ENCODE measurements around the gene RHEB. TPM values are rescaled to one million over a fixed set of nuclear protein-coding genes. Genes with fewer than 3 reads are reported as not detected.
A peak's percentile ranks its signal among the peaks of the same experiment; 100 is the strongest.

Gene RHEB
- total and polyA plus RNA-seq, 2 experiments from 2014 or later = 101 to 239 TPM

DNA sequence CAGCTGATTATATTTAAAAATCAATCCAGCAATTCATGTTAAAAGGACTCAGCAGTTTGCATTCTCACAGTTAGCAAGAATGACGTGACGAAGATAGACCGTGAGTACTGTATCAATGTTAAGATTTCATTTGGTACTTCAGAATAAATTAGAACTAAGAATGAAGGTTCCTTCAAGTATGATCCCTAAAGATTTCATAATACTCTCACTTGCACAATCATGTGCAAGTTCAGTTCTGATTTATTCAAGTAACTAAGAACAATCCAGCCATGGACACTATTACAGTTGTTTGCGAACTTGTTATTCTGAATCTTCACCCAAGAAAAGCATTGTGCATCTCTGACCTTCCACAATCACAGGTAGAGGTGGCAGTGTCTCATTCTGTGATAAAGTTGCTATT is 7.7 kb downstream of the RHEB start (continued):
- TF ChIP-seq, protein P1, sequence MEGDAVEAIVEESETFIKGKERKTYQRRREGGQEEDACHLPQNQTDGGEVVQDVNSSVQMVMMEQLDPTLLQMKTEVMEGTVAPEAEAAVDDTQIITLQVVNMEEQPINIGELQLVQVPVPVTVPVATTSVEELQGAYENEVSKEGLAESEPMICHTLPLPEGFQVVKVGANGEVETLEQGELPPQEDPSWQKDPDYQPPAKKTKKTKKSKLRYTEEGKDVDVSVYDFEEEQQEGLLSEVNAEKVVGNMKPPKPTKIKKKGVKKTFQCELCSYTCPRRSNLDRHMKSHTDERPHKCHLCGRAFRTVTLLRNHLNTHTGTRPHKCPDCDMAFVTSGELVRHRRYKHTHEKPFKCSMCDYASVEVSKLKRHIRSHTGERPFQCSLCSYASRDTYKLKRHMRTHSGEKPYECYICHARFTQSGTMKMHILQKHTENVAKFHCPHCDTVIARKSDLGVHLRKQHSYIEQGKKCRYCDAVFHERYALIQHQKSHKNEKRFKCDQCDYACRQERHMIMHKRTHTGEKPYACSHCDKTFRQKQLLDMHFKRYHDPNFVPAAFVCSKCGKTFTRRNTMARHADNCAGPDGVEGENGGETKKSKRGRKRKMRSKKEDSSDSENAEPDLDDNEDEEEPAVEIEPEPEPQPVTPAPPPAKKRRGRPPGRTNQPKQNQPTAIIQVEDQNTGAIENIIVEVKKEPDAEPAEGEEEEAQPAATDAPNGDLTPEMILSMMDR (conservative IDR thresholded peaks at IDR 0.05; ENCODE audit: low read depth in 2 of 2) = no peak
- TF ChIP-seq POLR2AphosphoS5 (IDR thresholded peaks at IDR 0.05; ENCODE audit: low read depth) = no peak
- TF ChIP-seq EZH2phosphoT487 (IDR thresholded peaks at IDR 0.05; ENCODE audit: unreplicated experiment) = no peak
- no peak for TF ChIP-seq JUNB (IDR thresholded peaks at IDR 0.05; ENCODE audit: unreplicated experiment)
- TF ChIP-seq, protein P2, sequence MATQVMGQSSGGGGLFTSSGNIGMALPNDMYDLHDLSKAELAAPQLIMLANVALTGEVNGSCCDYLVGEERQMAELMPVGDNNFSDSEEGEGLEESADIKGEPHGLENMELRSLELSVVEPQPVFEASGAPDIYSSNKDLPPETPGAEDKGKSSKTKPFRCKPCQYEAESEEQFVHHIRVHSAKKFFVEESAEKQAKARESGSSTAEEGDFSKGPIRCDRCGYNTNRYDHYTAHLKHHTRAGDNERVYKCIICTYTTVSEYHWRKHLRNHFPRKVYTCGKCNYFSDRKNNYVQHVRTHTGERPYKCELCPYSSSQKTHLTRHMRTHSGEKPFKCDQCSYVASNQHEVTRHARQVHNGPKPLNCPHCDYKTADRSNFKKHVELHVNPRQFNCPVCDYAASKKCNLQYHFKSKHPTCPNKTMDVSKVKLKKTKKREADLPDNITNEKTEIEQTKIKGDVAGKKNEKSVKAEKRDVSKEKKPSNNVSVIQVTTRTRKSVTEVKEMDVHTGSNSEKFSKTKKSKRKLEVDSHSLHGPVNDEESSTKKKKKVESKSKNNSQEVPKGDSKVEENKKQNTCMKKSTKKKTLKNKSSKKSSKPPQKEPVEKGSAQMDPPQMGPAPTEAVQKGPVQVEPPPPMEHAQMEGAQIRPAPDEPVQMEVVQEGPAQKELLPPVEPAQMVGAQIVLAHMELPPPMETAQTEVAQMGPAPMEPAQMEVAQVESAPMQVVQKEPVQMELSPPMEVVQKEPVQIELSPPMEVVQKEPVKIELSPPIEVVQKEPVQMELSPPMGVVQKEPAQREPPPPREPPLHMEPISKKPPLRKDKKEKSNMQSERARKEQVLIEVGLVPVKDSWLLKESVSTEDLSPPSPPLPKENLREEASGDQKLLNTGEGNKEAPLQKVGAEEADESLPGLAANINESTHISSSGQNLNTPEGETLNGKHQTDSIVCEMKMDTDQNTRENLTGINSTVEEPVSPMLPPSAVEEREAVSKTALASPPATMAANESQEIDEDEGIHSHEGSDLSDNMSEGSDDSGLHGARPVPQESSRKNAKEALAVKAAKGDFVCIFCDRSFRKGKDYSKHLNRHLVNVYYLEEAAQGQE (IDR thresholded peaks at IDR 0.05; ENCODE audit: unreplicated experiment) = no peak

DNA sequence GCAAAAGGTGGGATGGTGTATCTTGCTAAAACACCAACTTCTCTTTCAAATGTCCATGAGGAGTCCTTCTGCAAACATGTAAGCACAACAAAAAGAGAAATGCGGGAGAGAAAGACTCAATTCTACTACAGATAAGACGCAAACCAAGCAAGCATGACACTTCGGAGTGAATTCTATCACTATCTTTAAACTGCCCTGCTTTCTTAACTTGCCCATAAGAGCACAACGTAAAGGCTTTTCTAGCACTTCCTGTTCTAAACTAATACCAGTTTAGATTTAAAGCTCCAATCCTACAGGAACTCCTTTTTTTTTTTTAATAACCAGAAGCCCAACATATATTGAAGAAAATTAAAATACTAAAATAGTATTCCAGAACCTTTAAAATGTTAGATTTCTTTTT is 8.4 kb downstream of the RHEB start:
- H3K4me1 Mint-ChIP-seq = peaks cover 74% of the 10 kb centered on the region
- Histone ChIP-seq H3K36me3 (ENCODE audit: insufficient read depth) (no peaks in the 10 kb centered on the region), H3K4me2 (0 out of 2 replicates have a peak overlapping the region, but pooled peaks have one; percentile 19), H3K9me2 (ENCODE audit: insufficient read depth) (no peaks in the 10 kb centered on the region), H3K79me2 (replicated peaks; ENCODE audit: insufficient read depth) (peaks cover 100% of the 10 kb centered on the region), H3K4me1 (ENCODE audit: insufficient read depth) (peaks cover 75% of the 10 kb centered on the region), H2AFZ (no peak overlapping the region), H3K27me3 (ENCODE audit: insufficient read depth) (no peaks in the 10 kb centered on the region), H3K4me3 (no peak overlapping the region), H3F3A (replicated peaks; ENCODE audit: low read depth) (no peaks in the 10 kb centered on the region), H4K20me1 (replicated peaks; ENCODE audit: insufficient read depth) (peaks cover 98% of the 10 kb centered on the region), H3K27ac (ENCODE audit: low read depth) (no peak overlapping the region)
- H3K27me3 Mint-ChIP-seq (ENCODE audit: insufficient read depth, low read depth, poor library complexity) = peaks cover 4% of the 10 kb centered on the region
- DNase-seq (ENCODE audit: low spot score) = no peak
- no peaks in the 10 kb centered on the region for H3K9me3 Mint-ChIP-seq
- no peak for ATAC-seq
- no peaks in the 10 kb centered on the region for H3K36me3 Mint-ChIP-seq (ENCODE audit: low read depth)
- H3K27ac Mint-ChIP-seq = no peak overlapping the region
- H3K4me3 Mint-ChIP-seq = no peak overlapping the region
- TF ChIP-seq JUNB (IDR thresholded peaks at IDR 0.05; ENCODE audit: unreplicated experiment) (no peak), STAT1 (IDR thresholded peaks at IDR 0.05; ENCODE audit: unreplicated experiment) (no peak), ZNF114 (CRISPR knock-in tag; IDR thresholded peaks at IDR 0.05) (no peak), CREB1 (CRISPR knock-in tag; IDR thresholded peaks at IDR 0.05; ENCODE audit: low read depth) (no peak)
- TF ChIP-seq, protein P3, sequence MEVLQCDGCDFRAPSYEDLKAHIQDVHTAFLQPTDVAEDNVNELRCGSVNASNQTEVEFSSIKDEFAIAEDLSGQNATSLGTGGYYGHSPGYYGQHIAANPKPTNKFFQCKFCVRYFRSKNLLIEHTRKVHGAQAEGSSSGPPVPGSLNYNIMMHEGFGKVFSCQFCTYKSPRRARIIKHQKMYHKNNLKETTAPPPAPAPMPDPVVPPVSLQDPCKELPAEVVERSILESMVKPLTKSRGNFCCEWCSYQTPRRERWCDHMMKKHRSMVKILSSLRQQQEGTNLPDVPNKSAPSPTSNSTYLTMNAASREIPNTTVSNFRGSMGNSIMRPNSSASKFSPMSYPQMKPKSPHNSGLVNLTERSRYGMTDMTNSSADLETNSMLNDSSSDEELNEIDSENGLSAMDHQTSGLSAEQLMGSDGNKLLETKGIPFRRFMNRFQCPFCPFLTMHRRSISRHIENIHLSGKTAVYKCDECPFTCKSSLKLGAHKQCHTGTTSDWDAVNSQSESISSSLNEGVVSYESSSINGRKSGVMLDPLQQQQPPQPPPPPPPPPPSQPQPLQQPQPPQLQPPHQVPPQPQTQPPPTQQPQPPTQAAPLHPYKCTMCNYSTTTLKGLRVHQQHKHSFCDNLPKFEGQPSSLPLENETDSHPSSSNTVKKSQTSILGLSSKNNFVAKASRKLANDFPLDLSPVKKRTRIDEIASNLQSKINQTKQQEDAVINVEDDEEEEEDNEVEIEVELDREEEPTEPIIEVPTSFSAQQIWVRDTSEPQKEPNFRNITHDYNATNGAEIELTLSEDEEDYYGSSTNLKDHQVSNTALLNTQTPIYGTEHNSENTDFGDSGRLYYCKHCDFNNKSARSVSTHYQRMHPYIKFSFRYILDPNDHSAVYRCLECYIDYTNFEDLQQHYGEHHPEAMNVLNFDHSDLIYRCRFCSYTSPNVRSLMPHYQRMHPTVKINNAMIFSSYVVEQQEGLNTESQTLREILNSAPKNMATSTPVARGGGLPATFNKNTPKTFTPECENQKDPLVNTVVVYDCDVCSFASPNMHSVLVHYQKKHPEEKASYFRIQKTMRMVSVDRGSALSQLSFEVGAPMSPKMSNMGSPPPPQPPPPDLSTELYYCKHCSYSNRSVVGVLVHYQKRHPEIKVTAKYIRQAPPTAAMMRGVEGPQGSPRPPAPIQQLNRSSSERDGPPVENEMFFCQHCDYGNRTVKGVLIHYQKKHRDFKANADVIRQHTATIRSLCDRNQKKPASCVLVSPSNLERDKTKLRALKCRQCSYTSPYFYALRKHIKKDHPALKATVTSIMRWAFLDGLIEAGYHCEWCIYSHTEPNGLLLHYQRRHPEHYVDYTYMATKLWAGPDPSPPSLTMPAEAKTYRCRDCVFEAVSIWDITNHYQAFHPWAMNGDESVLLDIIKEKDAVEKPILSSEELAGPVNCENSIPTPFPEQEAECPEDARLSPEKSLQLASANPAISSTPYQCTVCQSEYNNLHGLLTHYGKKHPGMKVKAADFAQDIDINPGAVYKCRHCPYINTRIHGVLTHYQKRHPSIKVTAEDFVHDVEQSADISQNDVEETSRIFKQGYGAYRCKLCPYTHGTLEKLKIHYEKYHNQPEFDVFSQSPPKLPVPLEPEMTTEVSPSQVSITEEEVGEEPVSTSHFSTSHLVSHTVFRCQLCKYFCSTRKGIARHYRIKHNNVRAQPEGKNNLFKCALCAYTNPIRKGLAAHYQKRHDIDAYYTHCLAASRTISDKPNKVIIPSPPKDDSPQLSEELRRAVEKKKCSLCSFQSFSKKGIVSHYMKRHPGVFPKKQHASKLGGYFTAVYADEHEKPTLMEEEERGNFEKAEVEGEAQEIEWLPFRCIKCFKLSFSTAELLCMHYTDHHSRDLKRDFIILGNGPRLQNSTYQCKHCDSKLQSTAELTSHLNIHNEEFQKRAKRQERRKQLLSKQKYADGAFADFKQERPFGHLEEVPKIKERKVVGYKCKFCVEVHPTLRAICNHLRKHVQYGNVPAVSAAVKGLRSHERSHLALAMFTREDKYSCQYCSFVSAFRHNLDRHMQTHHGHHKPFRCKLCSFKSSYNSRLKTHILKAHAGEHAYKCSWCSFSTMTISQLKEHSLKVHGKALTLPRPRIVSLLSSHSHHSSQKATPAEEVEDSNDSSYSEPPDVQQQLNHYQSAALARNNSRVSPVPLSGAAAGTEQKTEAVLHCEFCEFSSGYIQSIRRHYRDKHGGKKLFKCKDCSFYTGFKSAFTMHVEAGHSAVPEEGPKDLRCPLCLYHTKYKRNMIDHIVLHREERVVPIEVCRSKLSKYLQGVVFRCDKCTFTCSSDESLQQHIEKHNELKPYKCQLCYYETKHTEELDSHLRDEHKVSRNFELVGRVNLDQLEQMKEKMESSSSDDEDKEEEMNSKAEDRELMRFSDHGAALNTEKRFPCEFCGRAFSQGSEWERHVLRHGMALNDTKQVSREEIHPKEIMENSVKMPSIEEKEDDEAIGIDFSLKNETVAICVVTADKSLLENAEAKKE (CRISPR knock-in tag; IDR thresholded peaks at IDR 0.05) = no peak
- TF ChIP-seq, protein P2 (IDR thresholded peaks at IDR 0.05; ENCODE audit: unreplicated experiment) = no peak

Data from GM23338 (cell line).